Retinal pigment epithelial cell (primary cell): ENCODE results near the gene RCOR3.

Experiments used
- DNase-seq: peaks from one replicate; pipeline ENCODE4 v3.0.0-alpha.2; 2010; ENCODE audit warnings: low read depth
- H3K4me3 ChIP-seq: 2 replicates; pipeline ENCODE4 v1.5.1; 2011; ENCODE audit warnings: mild to moderate bottlenecking, low read length, control low read depth, moderate library complexity
- TF ChIP-seq, protein P1 (sequence below): conservative IDR thresholded peaks from 2 replicates; pipeline ENCODE4 v1.5.1; 2011; ENCODE audit warnings: low read depth, low read length, control low read depth, inconsistent platforms

RCOR3 gene

GRCh38 chr1:211355873-211356272, 96.7 kb downstream of the RCOR3 start:
- TF ChIP-seq, protein P1, sequence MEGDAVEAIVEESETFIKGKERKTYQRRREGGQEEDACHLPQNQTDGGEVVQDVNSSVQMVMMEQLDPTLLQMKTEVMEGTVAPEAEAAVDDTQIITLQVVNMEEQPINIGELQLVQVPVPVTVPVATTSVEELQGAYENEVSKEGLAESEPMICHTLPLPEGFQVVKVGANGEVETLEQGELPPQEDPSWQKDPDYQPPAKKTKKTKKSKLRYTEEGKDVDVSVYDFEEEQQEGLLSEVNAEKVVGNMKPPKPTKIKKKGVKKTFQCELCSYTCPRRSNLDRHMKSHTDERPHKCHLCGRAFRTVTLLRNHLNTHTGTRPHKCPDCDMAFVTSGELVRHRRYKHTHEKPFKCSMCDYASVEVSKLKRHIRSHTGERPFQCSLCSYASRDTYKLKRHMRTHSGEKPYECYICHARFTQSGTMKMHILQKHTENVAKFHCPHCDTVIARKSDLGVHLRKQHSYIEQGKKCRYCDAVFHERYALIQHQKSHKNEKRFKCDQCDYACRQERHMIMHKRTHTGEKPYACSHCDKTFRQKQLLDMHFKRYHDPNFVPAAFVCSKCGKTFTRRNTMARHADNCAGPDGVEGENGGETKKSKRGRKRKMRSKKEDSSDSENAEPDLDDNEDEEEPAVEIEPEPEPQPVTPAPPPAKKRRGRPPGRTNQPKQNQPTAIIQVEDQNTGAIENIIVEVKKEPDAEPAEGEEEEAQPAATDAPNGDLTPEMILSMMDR: no peak
- no peak for DNase-seq
- no peak overlapping the region for H3K4me3 ChIP-seq

- TF ChIP-seq, protein P1: no peak
- no peak overlapping the region for H3K4me3 ChIP-seq
- DNase-seq: no peak
Measured at GRCh38 chr1:211356723-211357407, 97.7 kb downstream of the RCOR3 start.

DNA sequence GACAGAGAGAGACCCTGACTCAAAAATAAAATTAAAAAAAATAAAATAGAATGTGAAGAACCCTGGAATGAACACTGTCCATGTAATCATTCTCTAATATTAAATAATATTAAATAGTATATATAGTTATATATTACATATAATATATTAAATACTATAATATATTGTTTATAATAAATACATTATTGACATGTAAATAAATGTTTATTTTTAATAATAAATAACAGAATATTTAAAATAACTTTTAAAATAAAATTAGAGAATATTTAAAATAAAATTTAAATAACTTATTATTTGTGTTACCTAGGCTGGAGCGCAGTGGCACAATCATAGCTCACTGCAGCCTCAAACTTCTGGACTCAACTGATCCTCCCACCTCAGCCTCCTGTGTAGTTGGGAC, 99.5 kb downstream of the RCOR3 start:
- H3K4me3 ChIP-seq: no peak overlapping the region
- TF ChIP-seq, protein P1: no peak
- DNase-seq: no peak

GRCh38 chr1:211359876-211360275, 100.7 kb downstream of the RCOR3 start:
- H3K4me3 ChIP-seq: no peak overlapping the region
- TF ChIP-seq, protein P1: no peak
- no peak for DNase-seq

- no peak for DNase-seq
- no peak overlapping the region for H3K4me3 ChIP-seq
- TF ChIP-seq, protein P1: no peak
Measured at GRCh38 chr1:211361202-211361601, 102.0 kb downstream of the RCOR3 start.
